Measurements from ENCODE around the gene ARHGAP19. TPM values are rescaled to one million over a fixed set of nuclear protein-coding genes. Genes with fewer than 3 reads are reported as not detected.

Gene ARHGAP19
- total RNA-seq, 1 experiment from 2014 or later = 28.9 TPM

GRCh38 chr10:97176226-97176625, 116.2 kb downstream of the ARHGAP19 start:
- TF ChIP-seq CTCF (IDR thresholded peaks at IDR 0.05) (no peak), TCF7L2 (IDR thresholded peaks at IDR 0.05; ENCODE audit: low read depth, low read length) (no peak), POLR2AphosphoS5 (IDR thresholded peaks at IDR 0.05; ENCODE audit: low read depth, low read length) (no peak), REST (IDR thresholded peaks at IDR 0.05; ENCODE audit: insufficient read depth in 1 of 2, low read depth in 2 of 2, low read length in 1 of 2) (no peak), SIN3A (IDR thresholded peaks at IDR 0.05; ENCODE audit: borderline replicate concordance, insufficient read depth, low read depth, low read length) (no peak)
- Histone ChIP-seq H3K4me3 (ENCODE audit: low read depth in 2 of 2, low read length in 2 of 2) (no peak overlapping the region), H3K36me3 (ENCODE audit: control insufficient read depth, insufficient read depth, low read length) (no peaks in the 10 kb centered on the region), H3K4me1 (ENCODE audit: control insufficient read depth, insufficient read depth, low read length) (no peaks in the 10 kb centered on the region), H3K27ac (ENCODE audit: low read length) (no peak overlapping the region), H3K9me3 (ENCODE audit: control insufficient read depth, insufficient read depth, low read depth, low read length) (no peaks in the 10 kb centered on the region), H3K27me3 (ENCODE audit: control insufficient read depth, insufficient read depth, low read length) (peaks cover 4% of the 10 kb centered on the region; the same call in 1 of the 2 replicates)
- in situ Hi-C loops (cut with HindIII; ENCODE audit: low pct_unique_long_range_greater_than_20kb, low sequenced_read_pairs) (no loop called here), intact Hi-C loops (cut with micrococcal nuclease; ENCODE audit: unreplicated experiment) (no loop called here)
- DNase-seq (ENCODE audit: low read depth, low spot score) (no peak), ATAC-seq (no peak)
- BruUV-seq (replicated peaks) = no TSS peak
- ChIA-PET CTCF (interaction anchor here (0.8 kb wide), 1 partner anchor 20 kb away, joined by 3 read pairs; no protein-coding TSS in a partner anchor), POLR2A (no interaction called here)

- peaks cover 4% of the 10 kb centered on the region; the same call in 1 of the 2 replicates for H3K27me3 ChIP-seq (ENCODE audit: control insufficient read depth, insufficient read depth, low read length)
- H3K4me1 ChIP-seq (ENCODE audit: control insufficient read depth, insufficient read depth, low read length) = no peaks in the 10 kb centered on the region
- BruUV-seq (replicated peaks) = no TSS peak
- no peak overlapping the region for H3K4me3 ChIP-seq (ENCODE audit: low read depth in 2 of 2, low read length in 2 of 2)
- ChIA-PET POLR2A (no interaction called here), CTCF (interaction anchor here (0.8 kb wide), 1 partner anchor 21 kb away, joined by 3 read pairs; no protein-coding TSS in a partner anchor)
- H3K36me3 ChIP-seq (ENCODE audit: control insufficient read depth, insufficient read depth, low read length) = no peaks in the 10 kb centered on the region
- H3K27ac ChIP-seq (ENCODE audit: low read length) = no peak overlapping the region
- intact Hi-C loops (cut with micrococcal nuclease; ENCODE audit: unreplicated experiment) = no loop called here
- no peaks in the 10 kb centered on the region for H3K9me3 ChIP-seq (ENCODE audit: control insufficient read depth, insufficient read depth, low read depth, low read length)
- in situ Hi-C loops (cut with HindIII; ENCODE audit: low pct_unique_long_range_greater_than_20kb, low sequenced_read_pairs) = no loop called here
- ATAC-seq (no peak), DNase-seq (ENCODE audit: low read depth, low spot score) (no peak)
- TF ChIP-seq TCF7L2 (IDR thresholded peaks at IDR 0.05; ENCODE audit: low read depth, low read length) (no peak), SIN3A (IDR thresholded peaks at IDR 0.05; ENCODE audit: borderline replicate concordance, insufficient read depth, low read depth, low read length) (no peak), CTCF (IDR thresholded peaks at IDR 0.05) (no peak), POLR2AphosphoS5 (IDR thresholded peaks at IDR 0.05; ENCODE audit: low read depth, low read length) (no peak), REST (IDR thresholded peaks at IDR 0.05; ENCODE audit: insufficient read depth in 1 of 2, low read depth in 2 of 2, low read length in 1 of 2) (no peak)
Observed at GRCh38 chr10:97175586-97175985, 116.9 kb downstream of the ARHGAP19 start.

All from Panc1 (cell line).